Measurements from ENCODE around the gene IMPG2. TPM values are rescaled to one million over a fixed set of nuclear protein-coding genes. Genes with fewer than 3 reads are reported as not detected.
A peak's percentile ranks its signal among the peaks of the same experiment; 100 is the strongest.

IMPG2 gene
- total RNA-seq, 1 donor from 2014 or later: 0.30 TPM

DNA sequence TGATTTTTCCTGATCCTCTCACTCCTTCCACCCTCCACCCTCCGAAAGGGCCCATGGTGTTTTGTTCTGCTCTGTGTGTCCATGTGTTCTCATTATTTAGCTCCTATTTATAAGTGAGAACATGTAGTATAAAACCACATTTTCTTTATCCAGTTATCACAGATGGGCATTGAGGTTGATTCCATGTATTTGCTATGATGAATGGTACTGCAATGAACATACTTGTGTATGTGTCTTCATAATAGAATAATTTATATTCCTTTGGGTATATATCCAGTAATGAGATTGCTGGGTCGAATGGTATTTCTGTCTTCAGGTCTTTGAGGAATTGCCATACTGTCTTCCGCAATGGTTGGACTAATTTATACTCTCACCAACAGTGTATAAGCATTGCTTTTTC lies 126.0 kb downstream of the IMPG2 start:
- H3K9me3 ChIP-seq (ENCODE audit: insufficient read depth, low read depth, low read length): no peaks in the 10 kb centered on the region
- Mint-ChIP-seq H3K27ac (ENCODE audit: unreplicated experiment) (no peak overlapping the region), H3K27me3 (ENCODE audit: low read depth, unreplicated experiment) (no peaks in the 10 kb centered on the region), H3K4me1 (ENCODE audit: low read depth, unreplicated experiment) (peaks cover 4% of the 10 kb centered on the region), H3K9me3 (ENCODE audit: unreplicated experiment) (peaks cover 3% of the 10 kb centered on the region), H3K36me3 (ENCODE audit: low read depth, unreplicated experiment) (no peaks in the 10 kb centered on the region), H3K4me3 (ENCODE audit: unreplicated experiment) (no peak overlapping the region)
- H3K9ac ChIP-seq (ENCODE audit: low read length): no peak overlapping the region
- peaks cover 5% of the 10 kb centered on the region for H3K4me1 ChIP-seq (ENCODE audit: insufficient read depth, low read length)
- H4K20me1 ChIP-seq (ENCODE audit: insufficient read depth, low read length): no peaks in the 10 kb centered on the region
- H3K27me3 ChIP-seq (ENCODE audit: insufficient read depth, low read length): no peaks in the 10 kb centered on the region
- no peaks in the 10 kb centered on the region for H3K79me2 ChIP-seq (ENCODE audit: insufficient read depth, low read length)
- FAIRE-seq: no peak
- no peak overlapping the region for H3K4me3 ChIP-seq (ENCODE audit: insufficient read depth, low read depth, low read length)
- H2AFZ ChIP-seq (ENCODE audit: low read depth, low read length): no peak overlapping the region
- TF ChIP-seq EZH2 (IDR thresholded peaks at IDR 0.05; ENCODE audit: insufficient read depth, low read length): no peak
- TF ChIP-seq, protein P1, sequence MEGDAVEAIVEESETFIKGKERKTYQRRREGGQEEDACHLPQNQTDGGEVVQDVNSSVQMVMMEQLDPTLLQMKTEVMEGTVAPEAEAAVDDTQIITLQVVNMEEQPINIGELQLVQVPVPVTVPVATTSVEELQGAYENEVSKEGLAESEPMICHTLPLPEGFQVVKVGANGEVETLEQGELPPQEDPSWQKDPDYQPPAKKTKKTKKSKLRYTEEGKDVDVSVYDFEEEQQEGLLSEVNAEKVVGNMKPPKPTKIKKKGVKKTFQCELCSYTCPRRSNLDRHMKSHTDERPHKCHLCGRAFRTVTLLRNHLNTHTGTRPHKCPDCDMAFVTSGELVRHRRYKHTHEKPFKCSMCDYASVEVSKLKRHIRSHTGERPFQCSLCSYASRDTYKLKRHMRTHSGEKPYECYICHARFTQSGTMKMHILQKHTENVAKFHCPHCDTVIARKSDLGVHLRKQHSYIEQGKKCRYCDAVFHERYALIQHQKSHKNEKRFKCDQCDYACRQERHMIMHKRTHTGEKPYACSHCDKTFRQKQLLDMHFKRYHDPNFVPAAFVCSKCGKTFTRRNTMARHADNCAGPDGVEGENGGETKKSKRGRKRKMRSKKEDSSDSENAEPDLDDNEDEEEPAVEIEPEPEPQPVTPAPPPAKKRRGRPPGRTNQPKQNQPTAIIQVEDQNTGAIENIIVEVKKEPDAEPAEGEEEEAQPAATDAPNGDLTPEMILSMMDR (IDR thresholded peaks at IDR 0.05; ENCODE audit: insufficient read depth, low read depth, low read length): no peak
- no peaks in the 10 kb centered on the region for H3K36me3 ChIP-seq (ENCODE audit: insufficient read depth, low read length)
- H3K4me2 ChIP-seq (ENCODE audit: low read length): no peak overlapping the region
- H3K27ac ChIP-seq (ENCODE audit: low read depth, low read length): no peak overlapping the region
- no peak for DNase-seq (ENCODE audit: low read depth)

DNA sequence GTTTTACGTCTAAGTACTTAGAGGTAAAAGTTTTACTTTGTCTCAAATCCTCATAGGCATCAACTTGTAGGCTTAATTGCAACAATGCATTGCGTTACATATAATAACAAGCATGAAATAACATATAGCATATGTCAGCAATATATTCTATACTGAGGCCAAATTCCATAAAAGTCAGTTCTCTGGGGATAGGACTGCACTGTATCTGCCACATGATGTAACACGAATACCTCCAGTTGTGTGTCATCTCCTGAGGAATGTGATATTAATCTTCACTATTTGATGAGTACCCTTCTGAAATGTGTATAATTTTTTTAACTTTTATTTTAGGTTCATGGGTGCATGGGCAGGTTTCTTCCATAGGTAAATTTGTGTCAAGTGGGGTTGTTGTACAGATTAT lies 126.4 kb downstream of the IMPG2 start:
- no peak overlapping the region for H3K4me3 Mint-ChIP-seq (ENCODE audit: unreplicated experiment)
- no peak overlapping the region for H3K4me3 ChIP-seq (ENCODE audit: insufficient read depth, low read depth, low read length)
- H3K36me3 Mint-ChIP-seq (ENCODE audit: low read depth, unreplicated experiment): no peaks in the 10 kb centered on the region
- peaks cover 5% of the 10 kb centered on the region for H3K4me1 ChIP-seq (ENCODE audit: insufficient read depth, low read length)
- H3K27me3 ChIP-seq (ENCODE audit: insufficient read depth, low read length): no peaks in the 10 kb centered on the region
- peak overlapping the region; percentile 34 for H3K27ac ChIP-seq (ENCODE audit: low read depth, low read length)
- H3K27me3 Mint-ChIP-seq (ENCODE audit: low read depth, unreplicated experiment): no peaks in the 10 kb centered on the region
- H3K9ac ChIP-seq (ENCODE audit: low read length): no peak overlapping the region
- H3K9me3 ChIP-seq (ENCODE audit: insufficient read depth, low read depth, low read length): no peaks in the 10 kb centered on the region
- peak; percentile 51 for DNase-seq (ENCODE audit: low read depth)
- no peak overlapping the region for H2AFZ ChIP-seq (ENCODE audit: low read depth, low read length)
- TF ChIP-seq, protein P1 (IDR thresholded peaks at IDR 0.05; ENCODE audit: insufficient read depth, low read depth, low read length): no peak
- TF ChIP-seq EZH2 (IDR thresholded peaks at IDR 0.05; ENCODE audit: insufficient read depth, low read length): no peak
- H3K4me2 ChIP-seq (ENCODE audit: low read length): no peak overlapping the region
- FAIRE-seq: peak; percentile 90
- H3K9me3 Mint-ChIP-seq (ENCODE audit: unreplicated experiment): peaks cover 3% of the 10 kb centered on the region
- no peaks in the 10 kb centered on the region for H4K20me1 ChIP-seq (ENCODE audit: insufficient read depth, low read length)
- H3K36me3 ChIP-seq (ENCODE audit: insufficient read depth, low read length): no peaks in the 10 kb centered on the region
- H3K27ac Mint-ChIP-seq (ENCODE audit: unreplicated experiment): peak overlapping the region; percentile 55
- no peaks in the 10 kb centered on the region for H3K79me2 ChIP-seq (ENCODE audit: insufficient read depth, low read length)
- H3K4me1 Mint-ChIP-seq (ENCODE audit: low read depth, unreplicated experiment): peaks cover 4% of the 10 kb centered on the region

DNA sequence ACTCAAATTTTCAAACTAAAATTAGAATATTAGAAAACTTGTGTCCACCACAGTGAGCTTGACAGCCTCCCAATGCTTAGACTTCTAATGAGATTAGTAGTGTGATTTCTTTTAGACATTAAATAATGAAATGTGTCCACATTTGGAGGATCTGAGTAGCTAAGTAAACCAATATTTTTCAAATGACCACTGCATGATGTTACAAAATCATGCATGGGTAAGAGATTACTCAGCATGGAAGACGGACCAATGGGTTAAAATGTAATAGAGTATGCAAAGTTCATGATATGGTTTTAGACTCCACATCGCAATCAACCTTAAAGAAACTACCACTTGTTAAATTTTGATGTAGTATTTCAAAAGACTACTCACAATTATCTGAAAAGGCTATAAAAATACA lies 130.6 kb downstream of the IMPG2 start:
- Mint-ChIP-seq H3K4me3 (ENCODE audit: unreplicated experiment) (no peak overlapping the region), H3K27ac (ENCODE audit: unreplicated experiment) (no peak overlapping the region), H3K27me3 (ENCODE audit: low read depth, unreplicated experiment) (no peaks in the 10 kb centered on the region), H3K36me3 (ENCODE audit: low read depth, unreplicated experiment) (no peaks in the 10 kb centered on the region), H3K9me3 (ENCODE audit: unreplicated experiment) (peaks cover 5% of the 10 kb centered on the region), H3K4me1 (ENCODE audit: low read depth, unreplicated experiment) (peaks cover 4% of the 10 kb centered on the region)
- Histone ChIP-seq H2AFZ (ENCODE audit: low read depth, low read length) (no peak overlapping the region), H3K9ac (ENCODE audit: low read length) (no peak overlapping the region), H3K4me1 (ENCODE audit: insufficient read depth, low read length) (peaks cover 5% of the 10 kb centered on the region), H3K36me3 (ENCODE audit: insufficient read depth, low read length) (no peaks in the 10 kb centered on the region), H3K4me2 (ENCODE audit: low read length) (no peak overlapping the region), H3K27ac (ENCODE audit: low read depth, low read length) (no peak overlapping the region), H3K79me2 (ENCODE audit: insufficient read depth, low read length) (no peaks in the 10 kb centered on the region), H3K4me3 (ENCODE audit: insufficient read depth, low read depth, low read length) (no peak overlapping the region), H3K9me3 (ENCODE audit: insufficient read depth, low read depth, low read length) (no peaks in the 10 kb centered on the region), H4K20me1 (ENCODE audit: insufficient read depth, low read length) (no peaks in the 10 kb centered on the region), H3K27me3 (ENCODE audit: insufficient read depth, low read length) (no peaks in the 10 kb centered on the region)
- peak; percentile 17 for FAIRE-seq
- no peak for TF ChIP-seq EZH2 (IDR thresholded peaks at IDR 0.05; ENCODE audit: insufficient read depth, low read length)
- TF ChIP-seq, protein P1 (IDR thresholded peaks at IDR 0.05; ENCODE audit: insufficient read depth, low read depth, low read length): no peak
- DNase-seq (ENCODE audit: low read depth): no peak

All from astrocyte (in vitro differentiated cells and primary cell).